DMS114 treated with DMSO at 0.1 percent for 48 hours (cell line): Measurements from ENCODE around the gene ARHGEF12.

ENCODE experiments used
- DNase-seq: peaks from one replicate; lab custom pipeline; 2025; ENCODE audit not compliant: unreplicated experiment; lab: John Stamatoyannopoulos, UW

Gene ARHGEF12

GRCh38 chr11:120513436-120514315, 177.5 kb downstream of the ARHGEF12 start:
- DNase-seq, result no peak

GRCh38 chr11:120514541-120515121, 178.4 kb downstream of the ARHGEF12 start:
- no peak for DNase-seq

GRCh38 chr11:120515186-120515723, 179.0 kb downstream of the ARHGEF12 start:
- no peak for DNase-seq

GRCh38 chr11:120516461-120517389, 180.5 kb downstream of the ARHGEF12 start:
- no peak for DNase-seq

- DNase-seq, result no peak
Measured at GRCh38 chr11:120517390-120517761, 181.2 kb downstream of the ARHGEF12 start.

GRCh38 chr11:120517801-120518291, 181.6 kb downstream of the ARHGEF12 start:
- DNase-seq, result no peak

GRCh38 chr11:120518356-120518755, 182.1 kb downstream of the ARHGEF12 start:
- no peak for DNase-seq

- DNase-seq, result no peak
Measured at GRCh38 chr11:120519474-120519873, 183.3 kb downstream of the ARHGEF12 start.

GRCh38 chr11:120520091-120520822, 184.0 kb downstream of the ARHGEF12 start:
- DNase-seq, result no peak

- DNase-seq, result no peak
Measured at GRCh38 chr11:120521176-120521575, 185.0 kb downstream of the ARHGEF12 start.

GRCh38 chr11:120522021-120522420, 185.8 kb downstream of the ARHGEF12 start:
- no peak for DNase-seq

GRCh38 chr11:120522736-120523135, 186.5 kb downstream of the ARHGEF12 start:
- DNase-seq, result no peak

GRCh38 chr11:120523196-120523595, 187.0 kb downstream of the ARHGEF12 start:
- no peak for DNase-seq

- DNase-seq, result no peak
Measured at GRCh38 chr11:120524536-120525085, 188.4 kb downstream of the ARHGEF12 start.

GRCh38 chr11:120525261-120526171, 189.3 kb downstream of the ARHGEF12 start:
- DNase-seq, result no peak

GRCh38 chr11:120526241-120526640, 190.0 kb downstream of the ARHGEF12 start:
- no peak for DNase-seq

GRCh38 chr11:120527111-120527761, 191.0 kb downstream of the ARHGEF12 start:
- DNase-seq, result no peak

GRCh38 chr11:120528749-120529148, 192.5 kb downstream of the ARHGEF12 start:
- no peak for DNase-seq
